K562 (cell line): Measurements from ENCODE around the gene GSG1L2. TPM values are rescaled to one million over a fixed set of nuclear protein-coding genes. Genes with fewer than 3 reads are reported as not detected.

Experiments used
- ATAC-seq: fragments of 200-7000 bp; cut with Tn5 transposase; 3 replicates; pipeline ENCODE4 v1.9.1; 2020; ENCODE audit warnings: moderate library complexity
- BruUV-seq: library from RNA; stranded (reverse); fragments of 400-500 nt; replicated peaks from 2 replicates; lab custom pipeline; 2021; lab: Mats Ljungman, UMichigan
- CTCF ChIA-PET: fragments of 300-600 bp; formaldehyde crosslinking; extraction: SDS; loops from one replicate; lab custom pipeline; 2021; ENCODE audit warnings: low intra/inter-chr PET ratio; lab: Yijun Ruan, JAX
- POLR2A ChIA-PET: fragments of 300-600, 350-650 bp; sonication (Branson Sonifier 250); formaldehyde crosslinking; extraction: SDS; loops from one replicate; lab custom pipeline; 2021; ENCODE audit warnings: antibody characterized with exemption, inconsistent platforms; lab: Yijun Ruan, JAX
- DNase-seq, 4 experiments: peaks; one replicate each; pipeline versions ENCODE4 v3.0.0 to v3.0.0-alpha.2; 2011 to 2018; ENCODE audit warnings: low spot score in 3 of 4, mixed read lengths in 3 of 4; ENCODE audit errors: extremely low read depth in 1 of 4
- FAIRE-seq: peaks from 2 replicates; lab custom pipeline; 2011; peaks lifted over from hg19 to GRCh38; lab: Jason Lieb, UNC
- H2AFZ ChIP-seq: 2 replicates; pipeline ENCODE4 v1.6.0; 2011; ENCODE audit warnings: low read depth, low read length, control low read depth, inconsistent platforms
- H3K27ac ChIP-seq: fragments of 200-600 bp; 3 replicates; pipeline ENCODE4 v1.8.0; 2011; ENCODE audit warnings: low read depth, mild to moderate bottlenecking, control low read depth, inconsistent platforms, low read length, moderate library complexity, mixed read lengths; ENCODE audit errors: extremely low read depth
- H3K27me3 ChIP-seq, 2 experiments: fragments of 300-600 bp in 1 of 2; 2 replicates in 1 of 2; 3 replicates in 1 of 2; pipeline versions ENCODE4 v1.6.0 to v1.8.0; 2011; ENCODE audit warnings: inconsistent platforms in 2 of 2, low read length in 2 of 2, mild to moderate bottlenecking in 1 of 2, mixed read lengths in 1 of 2, moderate library complexity in 1 of 2; ENCODE audit not compliant: control insufficient read depth in 2 of 2, insufficient read depth in 2 of 2
- H3K36me3 ChIP-seq: fragments of 300-600 bp; 3 replicates; pipeline ENCODE4 v1.8.0; 2011; ENCODE audit warnings: mild to moderate bottlenecking, low read length, inconsistent platforms; ENCODE audit not compliant: control insufficient read depth, insufficient read depth
- H3K4me1 ChIP-seq, 2 experiments: fragments of 200-600 bp in 1 of 2; replicated peaks in 1 of 2; 2 replicates in 1 of 2; 3 replicates in 1 of 2; pipeline versions ENCODE4 v1.5.1 to v1.8.0; 2011; ENCODE audit warnings: inconsistent platforms in 2 of 2, low read length in 2 of 2, mild to moderate bottlenecking in 1 of 2, mixed read lengths in 1 of 2, moderate library complexity in 1 of 2; ENCODE audit not compliant: control insufficient read depth in 2 of 2, insufficient read depth in 2 of 2
- H3K4me2 ChIP-seq: 2 replicates; pipeline ENCODE4 v1.6.1; 2011; ENCODE audit warnings: low read length, control low read depth, inconsistent platforms, mixed read lengths; ENCODE audit not compliant: insufficient read depth
- H3K4me3 ChIP-seq: fragments of 200-600 bp; sonication (generic), shearing (Covaris generic); 2 replicates; pipeline ENCODE4 v1.5.1; 2016; ENCODE audit warnings: control low read depth, inconsistent platforms
- H3K79me2 ChIP-seq: fragments of 200-600 bp; 3 replicates; pipeline ENCODE4 v1.8.0; 2011; ENCODE audit warnings: low read length, inconsistent platforms; ENCODE audit not compliant: control insufficient read depth, insufficient read depth
- H3K9ac ChIP-seq, 2 experiments: 2 replicates each; pipeline versions ENCODE4 v1.6.0 to v1.6.1; 2011; ENCODE audit warnings: low read depth in 2 of 2, low read length in 2 of 2, control low read depth in 1 of 2, inconsistent platforms in 1 of 2, mild to moderate bottlenecking in 1 of 2, mixed read lengths in 1 of 2; ENCODE audit not compliant: insufficient read depth in 1 of 2
- H3K9me1 ChIP-seq: one replicate; pipeline ENCODE4 v1.6.0; 2011; ENCODE audit warnings: inconsistent platforms, mild to moderate bottlenecking, low read length, moderate library complexity; ENCODE audit not compliant: control insufficient read depth, insufficient read depth
- H3K9me3 ChIP-seq: replicated peaks from 2 replicates; pipeline ENCODE4 v1.5.1; 2011; ENCODE audit warnings: low read depth, low read length, inconsistent platforms; ENCODE audit not compliant: control insufficient read depth, insufficient read depth
- H4K20me1 ChIP-seq: replicated peaks from 2 replicates; pipeline ENCODE4 v1.6.1; 2011; ENCODE audit warnings: low read length, inconsistent platforms, mixed read lengths; ENCODE audit not compliant: control insufficient read depth, insufficient read depth
- ELF2 ChIP-seq: fragments of 250-450 bp; sonication (Bioruptor Pico); IDR thresholded peaks from 2 replicates; pipeline ENCODE4 v1.5.0; 2021; ENCODE audit warnings: mild to moderate bottlenecking
- NR2C2 ChIP-seq, 2 experiments: fragments of 200-800 bp in 1 of 2; sonication (Bioruptor generic) in 1 of 2; sonication (generic) in 1 of 2; formaldehyde crosslinking in 1 of 2; IDR thresholded peaks; 2 replicates each; pipeline versions ENCODE4 v1.6.1 to v1.8.0; 2016 to 2022; ENCODE audit warnings: mild to moderate bottlenecking in 1 of 2, missing compliant biosample characterization in 1 of 2, missing genetic modification characterization in 1 of 2, missing genetic modification reagents in 1 of 2
- PCBP1 ChIP-seq: fragments of 200-400 bp; formaldehyde crosslinking; IDR thresholded peaks from 2 replicates; pipeline ENCODE4 v1.6.1; 2018; ENCODE audit warnings: mild to moderate bottlenecking, low read depth, low read length; ENCODE audit not compliant: poor library complexity, severe bottlenecking
- RAD51 ChIP-seq: fragments of 450-650 bp; IDR thresholded peaks from 2 replicates; pipeline ENCODE4 v1.7.1; 2016; ENCODE audit warnings: low read depth, mild to moderate bottlenecking, borderline replicate concordance
- RFX7 ChIP-seq: fragments of 250-450 bp; sonication (Bioruptor Pico); IDR thresholded peaks from 2 replicates; pipeline ENCODE4 v1.5.1; 2021; ENCODE audit warnings: mild to moderate bottlenecking
- SUPT5H ChIP-seq: fragments of 450-650 bp; IDR thresholded peaks from 2 replicates; pipeline ENCODE4 v1.6.1; 2016
- TAL1 ChIP-seq: fragments of 450-650 bp; IDR thresholded peaks from 2 replicates; pipeline ENCODE4 v1.6.1; 2016; ENCODE audit warnings: mild to moderate bottlenecking
- TRIM24 ChIP-seq, 2 experiments: fragments of 450-650 bp; IDR thresholded peaks; 2 replicates each; pipeline ENCODE4 v1.6.1; 2016
- ZNF57 ChIP-seq: fragments of 450-650 bp; formaldehyde crosslinking; IDR thresholded peaks from 2 replicates; pipeline ENCODE4 v1.4.0; 2020; ENCODE audit warnings: mild to moderate bottlenecking, moderate library complexity
- WGBS: fragments of 100-300 bp; shearing (Covaris generic); methylation state at CpG from one replicate; pipeline ENCODE4 v1.1.6; 2016; ENCODE audit warnings: low coverage, mixed read lengths; ENCODE audit not compliant: insufficient coverage; ENCODE audit errors: missing lambda C conversion rate; 5-methylcytosine and 5-hydroxymethylcytosine counted together
- in situ Hi-C: fragments of 300-500 bp; cut with MboI; formaldehyde crosslinking; loops from 4 replicates; pipeline ENCODE4 v1.15.0; 2018; ENCODE audit warnings: inconsistent platforms, mixed read lengths
- intact Hi-C: fragments of 100-400 bp; cut with micrococcal nuclease; formaldehyde crosslinking; loops from 2 replicates; pipeline ENCODE4 v1.14.2; 2022
- polyA plus RNA-seq, 8 experiments: library from polyadenylated mRNA; depleted of rRNA in 4 of 8; stranded (reverse) in 5 of 8; unstranded in 3 of 8; fragments of >200 nt; fragmentation: Nextera tagmentation in 2 of 8; fragmentation: Illumina TruSeq in 1 of 8; extraction: Ambion mirVana in 2 of 8; extraction: Trizol in 1 of 8; gene quantifications; 2 replicates each; pipeline versions ENCODE4 v1.2.1 to v1.2.3, GENCODE V29; 2011 to 2014; ENCODE audit warnings: inconsistent platforms in 1 of 8, missing spikeins in 1 of 8
- total RNA-seq, 7 experiments: library from RNA; depleted of rRNA in 6 of 7; stranded (reverse); fragments of >200 nt in 6 of 7; fragmentation: Illumina TruSeq in 2 of 7; extraction: Trizol in 2 of 7; gene quantifications; 2 replicates each; pipeline versions ENCODE4 v1.2.1 to v1.2.3, GENCODE V29; 2011 to 2021; ENCODE audit warnings: low replicate concordance in 1 of 7

Gene GSG1L2
- total and polyA plus RNA-seq, 9 of the 15 experiments (the other 6 are each of a cell fraction or from before 2014, with no cell fraction given) = not detected

GRCh38 chr17:9860851-9861250 lies 39.0 kb upstream of the GSG1L2 start (continued):
- TF ChIP-seq PCBP1 = no peak
- TF ChIP-seq RFX7 (CRISPR knock-in tag) = no peak
- no peak for TF ChIP-seq ELF2 (CRISPR knock-in tag)
- no peak for TF ChIP-seq SUPT5H
- no peak for TF ChIP-seq TAL1
- TF ChIP-seq ZNF57 = no peak

GRCh38 chr17:9859781-9860180 lies 37.9 kb upstream of the GSG1L2 start:
- H3K79me2 ChIP-seq = no peaks in the 10 kb centered on the region
- H3K4me2 ChIP-seq = no peak overlapping the region
- no peaks in the 10 kb centered on the region for H4K20me1 ChIP-seq
- intact Hi-C loops (no loop called here), in situ Hi-C loops (no loop called here)
- no peak overlapping the region for H3K27ac ChIP-seq
- CTCF ChIA-PET = no interaction called here
- no peak for FAIRE-seq
- H3K36me3 ChIP-seq = no peaks in the 10 kb centered on the region
- H3K9me3 ChIP-seq = no peaks in the 10 kb centered on the region
- DNase-seq = no peak
- no TSS peak for BruUV-seq
- H3K4me1 ChIP-seq = no peaks in the 10 kb centered on the region
- no peak overlapping the region for H3K9ac ChIP-seq
- H3K9me1 ChIP-seq = no peaks in the 10 kb centered on the region
- ATAC-seq = no peak
- no peak overlapping the region for H3K4me3 ChIP-seq
- WGBS = 0% methylated on average over 2 of the region's 5 CpGs
- POLR2A ChIA-PET = no interaction called here
- no peaks in the 10 kb centered on the region for H3K27me3 ChIP-seq
- no peak for TF ChIP-seq NR2C2 (CRISPR knock-in tag; IDR thresholded peaks at IDR 0.05)
- no peak for TF ChIP-seq NR2C2 (tag; IDR thresholded peaks at IDR 0.05)
- TF ChIP-seq TRIM24 (IDR thresholded peaks at IDR 0.05) = no peak
- no peak for TF ChIP-seq RAD51
- H2AFZ ChIP-seq = no peak overlapping the region
